CD4-positive, alpha-beta T cell treated with Interleukin-6 at 100 ng/mL for 8 hours (primary cell): Measurements from ENCODE around the gene LAPTM5.

ENCODE experiments used
- DNase-seq: peaks from one replicate; pipeline ENCODE4 v3.0.0-alpha.2; 2020; ENCODE audit warnings: mixed read lengths, low spot score

The LAPTM5 gene

DNA sequence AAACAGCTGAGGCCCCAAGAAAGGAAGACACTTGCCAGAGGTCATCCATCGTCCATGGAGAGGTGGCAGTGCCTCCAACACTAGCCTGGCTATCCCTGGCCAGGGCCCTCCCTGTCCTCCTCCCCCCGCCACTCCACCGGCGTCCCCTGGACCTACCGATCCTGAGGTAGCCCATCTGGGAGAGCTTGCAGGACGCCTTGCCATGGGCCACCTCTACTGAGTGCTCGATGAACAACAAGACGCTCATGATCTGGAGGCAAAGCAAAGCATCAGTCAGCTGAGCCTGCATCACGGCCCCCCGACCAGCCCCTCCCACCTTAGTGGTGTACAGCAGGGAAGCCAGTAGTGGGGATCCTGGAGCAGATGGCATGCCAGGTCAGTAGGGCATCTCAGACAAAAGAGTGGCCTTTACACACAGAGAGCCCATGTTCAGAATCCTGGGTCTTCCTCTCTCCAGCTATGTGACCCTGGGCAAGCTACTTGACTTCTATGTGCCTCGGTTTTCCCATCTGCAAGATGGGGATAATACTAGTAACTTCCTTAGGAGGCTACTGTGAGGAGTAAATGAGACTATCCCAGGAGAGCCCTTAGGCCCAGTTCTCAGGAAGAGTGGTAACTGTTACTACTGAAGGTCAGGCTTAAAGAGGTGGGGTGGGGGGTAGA lies 15.1 kb downstream of the LAPTM5 start:
- DNase-seq = no peak

DNA sequence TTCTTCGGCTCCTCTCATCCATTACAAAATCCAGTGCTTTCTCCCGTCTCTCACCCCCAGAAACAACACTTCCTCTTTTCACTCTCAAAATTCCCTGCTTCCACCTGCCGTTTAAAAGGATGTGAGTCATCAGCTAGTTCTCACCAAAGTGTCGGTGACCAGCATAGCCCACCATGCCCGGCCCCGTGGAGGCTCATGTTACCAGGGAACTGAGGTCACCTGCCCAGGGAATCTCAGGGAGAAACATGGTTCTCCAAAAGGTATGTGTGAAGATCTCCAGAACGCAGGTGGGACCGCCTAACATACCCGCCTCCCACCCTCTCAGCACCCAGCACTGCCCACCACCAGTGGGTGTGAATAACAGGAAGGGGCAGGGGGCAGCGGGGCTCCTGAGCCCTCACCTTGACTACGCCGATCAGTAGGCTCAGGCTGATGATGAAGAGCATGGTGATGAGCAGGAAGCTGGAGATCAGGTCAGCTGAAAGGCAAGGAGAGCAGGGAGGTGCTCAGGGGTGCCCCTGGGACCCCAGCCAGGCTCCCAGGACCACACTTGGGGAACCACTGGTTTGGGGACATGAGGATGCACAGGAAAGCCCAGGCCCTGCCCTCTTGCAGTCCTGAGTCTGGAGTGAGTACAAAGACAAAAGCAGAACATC lies 16.2 kb downstream of the LAPTM5 start:
- DNase-seq = no peak

DNA sequence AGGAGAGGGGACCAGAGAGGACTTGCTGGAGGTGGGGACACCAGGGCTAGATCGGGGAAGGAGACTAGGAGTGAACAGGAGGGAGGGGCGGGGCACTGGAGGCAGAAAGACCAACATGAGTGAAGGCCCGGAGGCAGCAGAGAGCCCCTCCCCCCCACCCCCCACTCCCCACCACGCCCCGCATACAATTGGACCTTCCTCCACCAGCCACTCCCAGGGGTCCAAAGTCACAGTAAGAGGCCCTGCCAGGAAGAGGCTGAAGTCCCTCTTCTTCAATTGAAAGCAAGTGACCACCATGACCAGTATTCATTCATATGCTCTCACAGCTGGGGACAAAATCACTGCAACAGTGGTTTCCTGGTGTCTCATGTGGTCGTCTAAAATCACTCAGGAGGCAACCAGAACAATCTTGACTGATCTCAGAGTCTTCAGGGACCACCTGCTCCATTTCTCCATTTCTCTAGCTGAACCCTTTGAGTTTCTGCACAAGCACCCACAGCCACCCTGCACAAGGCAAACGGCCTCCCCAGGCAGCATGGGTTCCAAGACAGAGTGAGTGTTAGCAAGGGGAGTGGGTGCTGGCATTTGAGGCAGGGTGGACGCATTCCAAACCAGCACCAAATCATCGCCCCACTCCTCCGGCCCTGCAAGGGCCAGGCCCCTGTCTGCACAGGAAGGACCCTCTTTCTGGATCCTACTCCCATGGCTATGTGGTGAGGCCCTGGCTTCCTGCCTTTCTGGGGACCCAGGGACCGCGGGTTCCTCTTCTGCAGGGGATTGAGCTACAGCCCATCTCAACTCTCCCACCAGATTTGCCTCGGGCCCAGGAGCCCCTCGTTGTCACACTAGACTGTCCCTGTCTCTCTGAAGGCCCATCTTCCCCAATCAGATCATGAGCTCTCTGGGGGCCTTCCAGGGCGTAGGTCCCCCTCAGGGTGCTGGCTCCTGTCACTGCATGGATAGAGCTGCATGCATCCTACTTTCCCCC lies 17.0 kb downstream of the LAPTM5 start:
- DNase-seq = no peak

- no peak for DNase-seq
These were observed 18.0 kb downstream of the LAPTM5 start for GRCh38 chr1:30739601-30740000.

- DNase-seq = no peak
These were observed 18.6 kb downstream of the LAPTM5 start for GRCh38 chr1:30738715-30739559.

- DNase-seq = no peak
These were observed 19.4 kb downstream of the LAPTM5 start for GRCh38 chr1:30738040-30738714.

GRCh38 chr1:30737357-30738039 lies 20.1 kb downstream of the LAPTM5 start:
- DNase-seq = no peak

DNA sequence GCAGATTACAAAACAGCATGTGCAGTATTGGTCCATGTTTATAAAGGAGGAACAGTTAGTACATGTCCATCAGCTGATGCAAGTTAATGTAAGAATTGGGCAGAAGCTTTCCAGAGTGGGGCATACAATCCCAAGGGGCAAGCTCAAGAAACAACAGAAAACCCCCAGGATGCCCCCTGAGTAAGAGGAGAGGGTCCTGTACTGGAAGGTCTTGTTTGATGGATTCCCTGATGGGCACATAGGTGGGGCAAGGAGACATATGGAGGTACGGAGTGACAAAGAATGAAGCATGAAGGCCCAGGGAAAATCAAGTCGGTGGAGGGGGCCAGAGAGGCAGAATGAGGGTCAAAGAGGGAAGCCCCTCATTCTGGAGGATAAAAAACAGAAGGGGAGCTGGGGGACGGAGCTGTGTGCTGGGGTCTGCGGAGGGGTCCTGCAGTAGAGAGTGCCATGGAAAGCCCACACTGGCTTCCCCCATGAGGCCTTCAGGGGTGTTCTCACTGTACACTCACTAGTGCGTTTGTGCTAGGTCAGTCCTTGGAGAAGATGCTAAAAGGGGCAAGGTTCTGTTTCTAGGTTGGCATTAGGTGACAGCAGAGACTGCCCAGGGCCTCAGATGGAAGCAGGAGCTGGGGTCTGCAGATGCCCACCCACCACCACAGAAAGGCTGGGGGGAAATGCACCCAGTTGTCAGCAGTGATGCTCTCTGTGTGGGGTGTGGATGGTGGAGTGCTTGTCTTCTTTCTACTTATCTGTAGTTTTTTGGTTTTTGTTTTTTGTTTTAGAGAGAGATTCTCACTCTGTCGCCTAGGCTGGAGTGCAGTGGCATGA lies 21.7 kb downstream of the LAPTM5 start:
- DNase-seq = no peak

DNA sequence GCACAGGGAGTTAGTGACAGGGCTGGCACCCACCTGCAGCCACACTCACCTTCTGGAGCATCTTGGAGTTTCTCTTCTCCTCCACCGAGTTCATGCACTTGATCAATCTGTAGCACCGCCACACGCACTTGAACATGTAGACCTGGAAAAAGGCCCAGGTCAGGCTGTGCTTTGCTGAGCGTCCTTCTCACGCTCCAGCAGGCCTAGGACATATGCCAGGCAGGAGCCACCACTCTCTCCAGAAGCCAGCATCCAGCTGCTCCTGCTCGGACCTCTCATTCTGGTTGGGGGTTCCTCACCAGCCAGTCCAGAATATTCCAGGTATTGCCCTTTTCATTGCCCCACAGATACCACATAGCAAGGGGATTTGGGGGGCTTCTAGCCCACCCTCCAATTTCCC lies 22.4 kb downstream of the LAPTM5 start:
- no peak for DNase-seq

- no peak for DNase-seq
These were observed 23.0 kb downstream of the LAPTM5 start for GRCh38 chr1:30734580-30734979.

DNA sequence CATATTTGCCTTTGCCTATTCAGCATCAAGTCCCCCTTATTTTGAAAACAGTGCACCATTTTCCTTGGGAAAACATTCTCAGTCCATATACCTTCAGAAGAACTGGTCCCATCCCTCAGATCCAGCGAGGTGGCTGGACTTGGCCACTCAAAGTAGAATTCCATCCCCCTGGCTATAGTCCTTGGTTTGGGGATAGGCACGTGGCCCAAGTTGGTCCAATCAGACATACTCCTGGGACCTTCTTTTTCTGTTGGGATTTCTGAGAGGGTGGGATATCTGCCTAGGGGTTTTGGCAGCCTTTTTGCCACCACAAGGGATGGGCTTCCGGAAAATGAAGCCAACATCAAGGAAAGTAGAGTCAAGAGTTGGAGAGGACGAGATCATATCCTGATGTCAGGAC lies 23.5 kb downstream of the LAPTM5 start:
- no peak for DNase-seq

DNA sequence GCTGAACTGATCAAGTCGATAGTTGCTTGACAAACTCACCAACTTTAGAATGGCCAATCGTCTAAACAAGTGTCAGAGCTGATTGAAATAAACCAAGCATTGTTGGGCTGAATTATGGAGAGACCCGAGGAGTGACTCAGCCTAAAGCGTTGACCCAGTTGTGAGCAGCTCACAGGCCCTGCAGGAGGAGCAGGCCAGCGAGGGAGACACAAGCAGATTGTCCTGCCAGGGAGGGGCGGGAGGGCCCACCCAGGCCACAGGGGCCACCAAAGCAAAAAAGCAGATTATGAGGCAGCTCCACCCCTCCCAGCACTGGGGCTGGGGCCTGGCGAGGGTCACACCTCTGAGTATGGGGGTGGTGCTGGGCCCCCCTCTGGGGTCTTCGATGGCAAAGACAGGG lies 24.1 kb downstream of the LAPTM5 start:
- DNase-seq = no peak

DNA sequence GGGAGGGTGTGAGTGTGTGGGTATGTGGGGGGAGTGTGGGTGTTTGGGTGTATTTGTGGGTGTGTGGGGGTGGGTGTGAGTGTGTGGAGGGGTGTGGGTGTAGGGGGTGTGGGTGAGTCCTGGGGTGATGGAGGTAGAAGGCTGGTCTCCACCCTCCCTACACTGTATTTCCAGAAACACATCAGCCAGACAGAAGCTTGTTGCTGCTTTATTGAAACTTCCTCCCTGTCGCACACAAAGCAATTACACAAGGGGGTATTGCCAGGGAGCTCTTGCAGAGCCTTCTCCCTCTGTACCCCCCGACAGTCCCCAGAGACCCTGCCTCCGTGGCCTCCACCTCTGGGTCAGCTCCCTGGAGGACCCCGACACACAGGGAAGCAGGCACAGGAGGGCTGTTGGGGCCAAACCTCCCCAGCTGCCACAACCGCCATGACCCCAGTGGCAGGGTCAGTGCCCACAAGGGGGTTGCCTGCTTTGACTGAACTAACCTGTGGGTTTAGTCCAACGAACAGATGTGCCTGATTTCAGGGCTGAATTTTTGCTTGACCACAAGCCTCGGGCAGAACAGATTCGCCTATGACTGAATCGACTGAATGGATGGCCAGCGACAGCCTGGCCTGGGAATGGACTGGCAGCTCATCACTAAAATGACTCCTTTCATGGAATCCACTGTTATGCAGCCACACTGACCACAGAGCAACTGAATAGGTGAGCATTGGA lies 25.1 kb downstream of the LAPTM5 start:
- no peak for DNase-seq

GRCh38 chr1:30731806-30732276 lies 25.7 kb downstream of the LAPTM5 start:
- DNase-seq = no peak

DNA sequence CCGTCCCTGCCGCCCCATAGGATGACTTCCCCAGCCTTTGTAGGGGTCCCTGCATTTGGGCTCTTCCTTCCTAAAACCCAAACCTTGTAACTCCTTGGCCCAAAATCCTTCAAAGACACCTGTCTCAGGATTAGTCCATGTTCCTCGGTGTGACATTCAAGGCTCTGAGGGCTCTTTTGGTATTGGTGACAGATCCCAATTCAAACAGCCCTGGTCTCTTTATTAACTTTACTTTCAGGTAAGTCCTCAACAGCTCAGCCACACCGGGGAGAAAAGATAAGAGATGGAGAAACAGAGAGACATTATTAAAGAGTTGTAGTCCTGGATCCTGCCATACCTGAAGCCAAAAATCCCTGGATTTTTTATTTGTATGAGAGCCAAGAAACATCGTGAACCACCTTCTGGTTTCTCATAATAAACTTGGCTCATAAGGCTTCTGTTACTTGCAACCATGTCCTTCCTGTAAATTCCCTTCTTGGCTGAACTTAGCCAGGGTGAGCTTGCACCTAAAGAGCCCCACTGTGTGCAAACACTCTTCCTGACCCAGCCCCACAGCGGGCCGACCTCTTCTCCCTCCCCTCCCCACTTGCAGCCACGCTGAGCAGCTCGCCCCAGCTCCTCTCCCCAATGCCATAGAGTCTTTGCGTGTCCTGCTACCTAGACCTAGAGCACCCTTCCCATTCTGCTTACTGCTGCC lies 26.3 kb downstream of the LAPTM5 start:
- DNase-seq = no peak

GRCh38 chr1:30730346-30731108 lies 27.0 kb downstream of the LAPTM5 start:
- DNase-seq = no peak

- DNase-seq = no peak
These were observed 27.7 kb downstream of the LAPTM5 start for GRCh38 chr1:30729901-30730300.
